HG02938 (cell line): ENCODE data around the gene MAS1L.

Experiments
- ATAC-seq: cut with Tn5 transposase; IDR thresholded peaks from one replicate; pipeline ENCODE4 v1.9.1; 2021; ENCODE audit warnings: mild to moderate bottlenecking, moderate library complexity; ENCODE audit not compliant: unreplicated experiment

MAS1L gene

GRCh38 chr6:29487660-29488059 is at the start of gene MAS1L:
Gene MAS1L, minus strand, starts transcription at chr6:29487956. Its CDS starts 54 bp downstream, at chr6:29487902.
- no peak for ATAC-seq

- ATAC-seq, result no peak
Observed at GRCh38 chr6:29532320-29532951, 44.7 kb upstream of the MAS1L start.

- ATAC-seq, result no peak
Observed at GRCh38 chr6:29531668-29532067, 43.9 kb upstream of the MAS1L start.

- ATAC-seq, result no peak
Observed at GRCh38 chr6:29530671-29531310, 43.0 kb upstream of the MAS1L start.

GRCh38 chr6:29529956-29530355 is 42.2 kb upstream of the MAS1L start:
- ATAC-seq, result no peak

GRCh38 chr6:29528988-29529560 is 41.3 kb upstream of the MAS1L start:
- ATAC-seq, result no peak

GRCh38 chr6:29528300-29528931 is 40.7 kb upstream of the MAS1L start:
- no peak for ATAC-seq

GRCh38 chr6:29527564-29527963 is 39.8 kb upstream of the MAS1L start:
- no peak for ATAC-seq

- ATAC-seq, result no peak
Observed at GRCh38 chr6:29527126-29527525, 39.4 kb upstream of the MAS1L start.

GRCh38 chr6:29525311-29525639 is 37.5 kb upstream of the MAS1L start:
- no peak for ATAC-seq

GRCh38 chr6:29524444-29525310 is 36.9 kb upstream of the MAS1L start:
- no peak for ATAC-seq

GRCh38 chr6:29524044-29524443 is 36.3 kb upstream of the MAS1L start:
- ATAC-seq, result no peak

- no peak for ATAC-seq
Observed at GRCh38 chr6:29522227-29522626, 34.5 kb upstream of the MAS1L start.

- no peak for ATAC-seq
Observed at GRCh38 chr6:29521006-29521680, 33.4 kb upstream of the MAS1L start.

- ATAC-seq, result no peak
Observed at GRCh38 chr6:29520232-29520631, 32.5 kb upstream of the MAS1L start.

GRCh38 chr6:29519291-29520010 is 31.7 kb upstream of the MAS1L start:
- ATAC-seq, result no peak

GRCh38 chr6:29517728-29518440 is 30.1 kb upstream of the MAS1L start:
- no peak for ATAC-seq

GRCh38 chr6:29517245-29517644 is 29.5 kb upstream of the MAS1L start:
- no peak for ATAC-seq

GRCh38 chr6:29516108-29516507 is 28.4 kb upstream of the MAS1L start:
- ATAC-seq, result no peak
